ENCODE results near the gene NEO1.

Gene NEO1

GRCh38 chr15:73313861-73314260 is 261.6 kb downstream of the NEO1 start:
- no peak for DNase-seq

DNA sequence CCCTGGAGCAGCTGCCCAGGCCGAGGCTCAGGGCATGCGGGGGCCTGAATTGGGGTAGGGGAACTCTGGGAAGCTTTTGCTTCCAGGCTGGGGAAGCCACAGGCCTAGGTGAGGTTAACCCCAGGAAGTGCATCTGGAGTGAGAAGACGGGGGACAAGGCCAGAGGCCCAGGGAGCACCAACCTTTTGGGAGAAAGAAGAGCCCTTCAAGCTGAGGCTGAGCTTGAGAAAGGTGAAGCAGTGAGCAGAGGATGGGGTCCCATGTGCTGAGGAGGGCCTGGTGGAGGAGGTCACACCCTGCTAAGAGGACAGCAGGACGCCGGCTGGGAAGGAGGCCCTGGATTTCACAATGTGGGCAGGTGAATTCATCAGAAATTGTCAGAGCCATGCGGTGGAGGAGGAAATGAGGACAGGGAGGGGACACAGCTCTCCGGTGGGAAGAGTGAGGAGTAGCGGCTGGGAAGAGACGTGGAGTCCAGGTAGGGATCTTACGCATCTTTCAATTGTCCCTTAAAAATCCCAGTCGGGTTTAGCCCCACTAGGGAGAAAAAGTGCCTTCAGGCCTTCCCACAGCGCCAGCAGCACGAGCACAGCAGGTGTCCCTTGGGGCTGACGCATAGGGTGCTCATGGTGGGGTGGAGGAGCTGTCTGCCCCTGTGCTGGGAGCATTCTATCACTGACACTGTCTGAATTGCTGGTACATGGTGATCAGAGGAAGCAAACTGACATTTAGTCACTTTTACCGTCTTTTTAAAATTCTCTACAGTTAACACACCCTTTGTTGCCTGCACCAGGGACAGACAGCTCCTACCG is 265.6 kb downstream of the NEO1 start:
- DNase-seq: no peak

GRCh38 chr15:73318463-73319351 is 266.4 kb downstream of the NEO1 start:
- no peak for DNase-seq

GRCh38 chr15:73319460-73320245 is 267.4 kb downstream of the NEO1 start:
- DNase-seq: no peak

DNA sequence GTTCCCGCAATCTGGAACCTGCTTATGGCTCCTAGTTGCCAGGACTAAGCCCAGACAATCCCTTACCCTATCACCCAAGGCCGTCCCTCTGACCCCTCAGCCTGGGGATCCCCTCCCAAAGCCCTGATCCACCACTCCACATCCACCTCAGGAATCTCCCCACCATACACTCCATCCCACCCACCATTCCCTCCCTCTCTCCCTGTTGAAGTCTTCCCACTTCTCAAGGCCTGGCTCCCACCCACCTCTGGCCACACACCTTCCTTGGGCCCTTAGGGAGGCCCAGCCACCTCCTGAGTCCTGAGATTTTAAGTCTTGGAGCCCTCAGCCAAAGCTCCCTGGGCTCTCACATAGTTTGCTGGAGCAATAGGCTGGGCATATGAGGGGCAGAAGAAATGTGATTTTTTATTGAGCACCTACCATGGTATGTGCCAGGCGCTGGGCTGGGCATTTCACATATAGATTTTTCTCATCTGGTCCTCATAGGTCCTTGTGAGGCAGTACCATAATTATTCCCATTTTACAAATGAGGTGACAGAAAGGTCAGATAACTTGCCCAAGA is 268.4 kb downstream of the NEO1 start:
- no peak for DNase-seq

- DNase-seq: no peak
Observed at GRCh38 chr15:73321496-73322450, 269.5 kb downstream of the NEO1 start.

GRCh38 chr15:73322665-73323373 is 270.6 kb downstream of the NEO1 start:
- no peak for DNase-seq

- no peak for DNase-seq
Observed at GRCh38 chr15:73323374-73323955, 271.2 kb downstream of the NEO1 start.

DNA sequence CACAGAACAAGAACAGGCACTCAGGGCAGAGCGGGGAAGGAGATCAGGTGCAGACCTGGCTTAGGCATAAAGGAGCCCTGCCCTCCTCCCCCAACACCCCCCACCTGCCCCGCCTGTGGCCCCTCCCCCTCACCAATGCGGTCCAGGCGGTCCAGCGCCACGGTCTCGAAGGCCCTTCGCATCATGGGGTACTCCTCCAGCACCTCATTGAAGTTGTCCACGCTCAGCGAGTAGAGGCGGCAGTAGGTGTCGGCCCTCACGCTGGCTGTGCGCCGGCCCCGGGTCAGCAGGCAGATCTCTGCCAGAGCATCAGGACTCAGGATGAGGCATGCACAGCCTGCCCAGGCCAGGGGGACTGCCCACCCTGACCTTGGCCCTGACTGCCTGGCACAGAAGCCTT is 271.7 kb downstream of the NEO1 start:
- no peak for DNase-seq

DNA sequence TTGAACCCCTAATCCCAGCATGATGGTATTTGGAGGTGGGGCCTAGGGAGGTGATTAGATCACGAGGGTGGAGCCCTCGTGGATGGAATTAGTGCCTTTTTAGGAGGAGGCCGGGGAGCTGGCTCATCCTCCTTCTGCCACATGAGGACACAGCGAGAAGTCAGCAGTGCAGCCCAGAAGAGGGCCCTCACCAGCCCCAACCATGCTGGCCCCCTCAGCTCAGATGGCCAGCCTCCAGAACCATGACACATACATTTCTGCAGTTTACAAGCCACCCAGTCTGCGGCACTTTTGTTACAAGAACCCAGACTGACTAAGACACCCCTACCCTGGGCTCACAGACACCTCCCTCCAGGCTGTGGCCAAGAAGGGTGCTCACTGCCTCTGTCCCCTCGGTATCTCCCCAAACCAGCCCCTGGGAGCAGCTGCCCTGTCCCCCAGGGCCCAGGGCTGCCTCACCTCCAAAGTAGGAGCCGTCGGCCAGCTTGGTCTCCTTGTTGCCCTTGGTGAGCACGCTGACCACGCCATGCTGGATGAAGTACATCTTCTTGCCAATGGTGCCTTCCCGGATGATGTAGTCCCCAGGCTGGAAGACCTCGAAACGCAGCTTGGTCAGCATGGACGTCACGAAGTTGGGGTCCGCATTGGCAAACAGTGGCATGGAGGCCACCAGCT is 272.4 kb downstream of the NEO1 start:
- no peak for DNase-seq

DNA sequence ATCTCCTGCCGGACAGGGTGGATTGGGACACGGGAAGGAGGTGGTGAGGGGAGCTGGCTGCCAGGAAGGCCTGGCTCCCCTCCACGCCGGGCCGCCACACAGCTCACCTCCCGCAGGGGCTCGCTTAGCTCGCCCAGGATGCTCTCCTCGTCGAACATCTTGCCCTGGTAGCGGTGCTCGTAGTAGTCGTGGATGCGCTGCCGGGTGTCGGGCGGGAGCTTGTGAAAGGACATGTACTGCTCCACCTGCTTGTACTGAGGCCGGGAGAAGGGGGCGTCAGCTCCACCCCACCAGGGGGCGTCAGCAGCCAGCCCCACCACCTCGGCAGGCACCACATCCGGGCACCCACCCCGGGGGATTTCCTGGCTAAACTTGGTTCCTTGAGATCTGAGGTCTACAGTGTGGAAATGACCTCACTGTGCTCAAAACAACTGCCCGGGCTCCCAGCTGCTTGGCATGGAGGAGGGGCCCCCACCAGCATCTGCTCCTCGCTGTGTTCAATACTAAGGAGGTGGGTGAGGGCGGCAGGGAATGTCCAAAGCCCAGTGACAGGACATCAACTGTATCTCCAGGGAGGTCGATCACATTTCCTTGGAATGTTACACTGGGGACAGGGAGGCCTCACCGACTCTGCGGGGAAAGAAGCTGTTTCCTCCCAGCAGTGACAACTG is 273.1 kb downstream of the NEO1 start:
- DNase-seq: no peak

GRCh38 chr15:73326157-73326556 is 273.9 kb downstream of the NEO1 start:
- DNase-seq: no peak

DNA sequence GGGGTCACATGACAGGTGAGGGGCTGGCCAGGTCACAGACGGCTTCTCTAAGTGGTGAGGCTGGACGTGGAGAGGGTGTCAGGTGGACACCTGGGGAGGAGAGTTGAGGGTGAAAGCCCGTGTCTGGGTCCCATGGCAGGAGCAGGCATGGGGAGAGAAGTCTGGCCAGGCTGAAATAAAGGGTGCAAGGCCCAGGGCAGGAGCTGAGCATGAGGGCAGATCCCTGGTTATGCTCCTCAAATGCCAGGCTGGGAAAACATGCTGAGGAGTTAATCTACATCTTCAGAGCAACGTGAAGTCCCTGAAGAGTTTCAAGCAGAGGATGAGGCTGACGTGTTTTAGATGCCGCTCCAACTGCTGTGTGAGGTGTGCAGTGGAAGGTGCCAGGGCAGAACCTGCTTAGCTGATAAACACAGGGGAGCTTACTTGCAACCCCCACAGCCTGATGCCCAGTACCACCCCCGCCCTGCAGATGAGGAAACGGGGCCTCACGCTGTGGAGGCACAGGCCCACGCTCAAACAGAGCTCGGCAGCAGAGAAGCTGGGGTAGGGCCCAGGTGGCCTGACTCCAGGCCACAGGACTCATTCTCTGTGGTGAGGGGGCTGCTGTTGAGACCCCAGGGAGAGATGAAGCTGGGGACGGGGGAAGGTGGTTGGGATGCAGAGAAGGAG is 276.0 kb downstream of the NEO1 start:
- DNase-seq: no peak

DNA sequence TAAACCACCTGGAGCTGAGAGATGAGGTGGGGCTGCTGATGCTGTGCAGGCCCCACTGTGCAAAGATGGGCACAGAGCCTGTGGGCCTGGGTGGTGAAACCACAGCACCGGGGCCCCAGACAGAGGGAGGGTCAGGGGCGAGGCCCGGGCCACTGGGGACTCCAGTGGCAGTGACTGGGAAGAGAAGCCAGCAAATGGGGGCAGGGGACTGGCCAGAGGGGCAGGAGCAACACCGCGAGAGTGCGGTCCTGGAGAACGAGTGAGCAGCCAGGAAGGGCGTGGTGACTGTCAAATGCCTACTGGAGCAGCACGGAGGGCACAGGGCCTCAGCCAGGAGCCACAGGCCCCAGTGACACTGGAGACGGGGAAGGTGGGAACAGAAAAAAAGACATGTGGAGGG is 276.7 kb downstream of the NEO1 start:
- no peak for DNase-seq

GRCh38 chr15:73329501-73330200 is 277.4 kb downstream of the NEO1 start:
- DNase-seq: no peak

DNA sequence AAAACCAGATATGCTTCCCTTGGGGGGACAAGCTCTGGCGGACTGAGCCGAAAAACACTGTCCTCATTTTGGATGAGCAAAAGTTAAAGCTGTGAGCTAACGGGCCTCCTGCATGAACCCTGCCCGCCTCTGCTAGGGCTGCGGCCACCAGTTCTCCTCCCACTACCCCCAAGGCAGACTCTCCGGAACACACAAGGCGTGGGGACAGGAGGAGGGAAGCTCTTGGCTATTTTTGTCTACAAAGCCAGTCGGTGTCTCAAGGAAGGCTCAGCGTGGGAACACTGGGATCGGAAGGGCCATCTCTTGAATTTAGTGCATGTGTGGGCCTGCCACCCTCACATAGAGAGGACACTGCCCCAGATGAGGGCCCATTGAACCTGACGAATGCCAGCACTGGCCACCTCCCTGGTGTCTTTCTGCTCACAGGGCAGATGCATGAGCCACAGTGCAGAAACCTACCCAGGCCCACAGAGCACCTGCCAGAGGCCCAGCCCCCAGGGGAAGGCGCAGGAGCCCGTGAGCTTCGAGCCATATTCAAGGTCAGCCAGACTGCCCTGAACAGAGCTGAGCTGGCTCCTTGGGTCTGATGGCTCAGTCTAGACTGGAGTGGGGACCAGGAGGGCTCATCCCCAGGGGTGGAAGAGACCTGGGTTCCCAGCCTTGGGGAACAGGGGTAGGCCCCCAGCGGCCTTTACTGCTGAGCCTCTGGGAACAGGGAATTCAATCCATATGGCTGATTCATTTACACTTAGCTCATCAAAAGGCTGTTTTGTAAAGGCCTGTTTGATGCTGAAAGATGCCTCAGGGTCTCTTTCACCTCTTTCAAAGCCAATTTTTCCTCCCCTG is 278.2 kb downstream of the NEO1 start:
- no peak for DNase-seq

DNA sequence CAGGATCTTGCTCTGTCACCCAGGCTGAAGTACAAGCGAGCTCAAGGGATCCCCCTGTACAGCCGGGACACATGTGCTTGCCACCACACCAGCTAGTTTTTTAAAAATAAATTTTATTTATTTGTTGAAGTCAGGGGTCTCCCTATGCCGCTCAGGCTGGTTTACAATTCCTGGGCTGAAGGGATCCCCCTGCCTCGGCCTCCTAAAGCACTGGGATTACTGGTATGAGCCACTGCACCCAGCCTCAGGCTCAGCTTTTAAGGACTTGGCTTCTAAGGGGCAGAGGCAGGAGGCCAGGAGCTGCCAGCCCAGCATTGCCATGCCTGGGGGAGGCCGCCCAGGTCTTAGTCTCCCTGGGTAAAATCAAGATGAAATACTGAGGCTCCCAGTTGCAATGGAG is 279.2 kb downstream of the NEO1 start:
- no peak for DNase-seq
